Caco-2 (cell line): ENCODE data around the gene RAB6B. TPM values are rescaled to one million over a fixed set of nuclear protein-coding genes. Genes with fewer than 3 reads are reported as not detected.

Source experiments
- BruUV-seq: library from RNA; stranded (reverse); fragments of 400-500 nt; replicated peaks from 2 replicates; lab custom pipeline; 2021; lab: Mats Ljungman, UMichigan
- CTCF ChIA-PET: fragments of 300-600 bp; sonication (Branson Sonifier 250); formaldehyde crosslinking; loops from one replicate; lab custom pipeline; 2022; ENCODE audit warnings: antibody characterized with exemption; lab: Charles Lee
- POLR2A ChIA-PET: fragments of 300-600 bp; sonication (Branson Sonifier 250); formaldehyde crosslinking; loops from one replicate; lab custom pipeline; 2022; ENCODE audit warnings: antibody characterized with exemption; lab: Charles Lee
- DNase-seq, 2 experiments: peaks; one replicate each; pipeline versions ENCODE4 v3.0.0 to v3.0.0-alpha.2; 2020 to 2022
- H3K27me3 ChIP-seq: replicated peaks from 2 replicates; pipeline ENCODE4 v1.6.0; 2011; ENCODE audit warnings: low read length; ENCODE audit not compliant: control insufficient read depth, insufficient read depth
- H3K36me3 ChIP-seq: 2 replicates; pipeline ENCODE4 v1.5.1; 2011; ENCODE audit warnings: low read length; ENCODE audit not compliant: control insufficient read depth, insufficient read depth
- H3K4me1 ChIP-seq: fragments of 250-450 bp; sonication (Bioruptor Pico); 2 replicates; pipeline ENCODE4 v1.5.1; 2020; ENCODE audit warnings: mild to moderate bottlenecking
- H3K4me3 ChIP-seq: 2 replicates; pipeline ENCODE4 v1.5.1; 2011; ENCODE audit warnings: low read depth, mild to moderate bottlenecking, control low read depth, low read length
- H3K9me3 ChIP-seq: fragments of 250-450 bp; sonication (Bioruptor Pico); 2 replicates; pipeline ENCODE4 v1.5.1; 2020; ENCODE audit warnings: mild to moderate bottlenecking, moderate library complexity
- H3K27ac Mint-ChIP-seq: one replicate; pipeline ENCODE4 v1.8.0; 2022; ENCODE audit warnings: mixed read lengths; ENCODE audit not compliant: unreplicated experiment
- H3K27me3 Mint-ChIP-seq: one replicate; pipeline ENCODE4 v1.8.0; 2022; ENCODE audit warnings: mixed read lengths; ENCODE audit not compliant: insufficient read depth, unreplicated experiment
- H3K36me3 Mint-ChIP-seq: one replicate; pipeline ENCODE4 v1.8.0; 2022; ENCODE audit warnings: mild to moderate bottlenecking, mixed read lengths; ENCODE audit not compliant: insufficient read depth, unreplicated experiment
- H3K4me1 Mint-ChIP-seq: one replicate; pipeline ENCODE4 v1.8.0; 2022; ENCODE audit warnings: low read depth, mixed read lengths; ENCODE audit not compliant: unreplicated experiment
- H3K4me3 Mint-ChIP-seq: one replicate; pipeline ENCODE4 v1.8.0; 2022; ENCODE audit warnings: mild to moderate bottlenecking, moderate library complexity, mixed read lengths; ENCODE audit not compliant: unreplicated experiment
- H3K9me3 Mint-ChIP-seq: one replicate; pipeline ENCODE4 v1.8.0; 2022; ENCODE audit warnings: mixed read lengths; ENCODE audit not compliant: unreplicated experiment
- intact Hi-C: fragments of 100-400 bp; cut with micrococcal nuclease; formaldehyde crosslinking; loops from one replicate; pipeline ENCODE4 v1.10.0; 2022; ENCODE audit not compliant: unreplicated experiment
- total RNA-seq: library from RNA; stranded (reverse); gene quantifications from 2 replicates; pipeline ENCODE4 v1.2.3, GENCODE V29; 2022
- TF ChIP-seq, protein P1 (sequence below), 2 experiments: fragments of 200-600 bp in 1 of 2; IDR thresholded peaks; 1 replicate in 1 of 2; 2 replicates in 1 of 2; pipeline versions ENCODE4 v1.5.1 to v1.8.0; 2011 to 2022; ENCODE audit warnings: antibody characterized with exemption in 1 of 2, control low read depth in 1 of 2, inconsistent platforms in 1 of 2, low read depth in 1 of 2, low read length in 1 of 2, mild to moderate bottlenecking in 1 of 2, moderate library complexity in 1 of 2; ENCODE audit not compliant: insufficient read depth in 1 of 2, severe bottlenecking in 1 of 2, unreplicated experiment in 1 of 2

Gene RAB6B
- total RNA-seq, 1 experiment from 2014 or later: 3.2 TPM

- intact Hi-C loops: no loop called here
- Mint-ChIP-seq H3K36me3 (no peaks in the 10 kb centered on the region), H3K9me3 (no peaks in the 10 kb centered on the region), H3K27ac (no peak overlapping the region), H3K4me3 (no peak overlapping the region), H3K4me1 (no peaks in the 10 kb centered on the region), H3K27me3 (no peaks in the 10 kb centered on the region)
- no peaks in the 10 kb centered on the region for H3K4me1 ChIP-seq
- ChIA-PET POLR2A (no interaction called here), CTCF (no interaction called here)
- TF ChIP-seq, protein P1, sequence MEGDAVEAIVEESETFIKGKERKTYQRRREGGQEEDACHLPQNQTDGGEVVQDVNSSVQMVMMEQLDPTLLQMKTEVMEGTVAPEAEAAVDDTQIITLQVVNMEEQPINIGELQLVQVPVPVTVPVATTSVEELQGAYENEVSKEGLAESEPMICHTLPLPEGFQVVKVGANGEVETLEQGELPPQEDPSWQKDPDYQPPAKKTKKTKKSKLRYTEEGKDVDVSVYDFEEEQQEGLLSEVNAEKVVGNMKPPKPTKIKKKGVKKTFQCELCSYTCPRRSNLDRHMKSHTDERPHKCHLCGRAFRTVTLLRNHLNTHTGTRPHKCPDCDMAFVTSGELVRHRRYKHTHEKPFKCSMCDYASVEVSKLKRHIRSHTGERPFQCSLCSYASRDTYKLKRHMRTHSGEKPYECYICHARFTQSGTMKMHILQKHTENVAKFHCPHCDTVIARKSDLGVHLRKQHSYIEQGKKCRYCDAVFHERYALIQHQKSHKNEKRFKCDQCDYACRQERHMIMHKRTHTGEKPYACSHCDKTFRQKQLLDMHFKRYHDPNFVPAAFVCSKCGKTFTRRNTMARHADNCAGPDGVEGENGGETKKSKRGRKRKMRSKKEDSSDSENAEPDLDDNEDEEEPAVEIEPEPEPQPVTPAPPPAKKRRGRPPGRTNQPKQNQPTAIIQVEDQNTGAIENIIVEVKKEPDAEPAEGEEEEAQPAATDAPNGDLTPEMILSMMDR (IDR thresholded peaks at IDR 0.05; ENCODE audit: insufficient read depth in 1 of 2, low read depth in 1 of 2, low read length in 1 of 2, severe bottlenecking in 1 of 2, unreplicated experiment in 1 of 2): no peak
- no peaks in the 10 kb centered on the region for H3K9me3 ChIP-seq
- DNase-seq: peak in 1 of 2 experiments; percentile 14
- no TSS peak for BruUV-seq
- no peaks in the 10 kb centered on the region for H3K27me3 ChIP-seq
- no peak overlapping the region for H3K4me3 ChIP-seq
- H3K36me3 ChIP-seq: no peaks in the 10 kb centered on the region
Measured at GRCh38 chr3:133841196-133841595, 54.5 kb downstream of the RAB6B start.

DNA sequence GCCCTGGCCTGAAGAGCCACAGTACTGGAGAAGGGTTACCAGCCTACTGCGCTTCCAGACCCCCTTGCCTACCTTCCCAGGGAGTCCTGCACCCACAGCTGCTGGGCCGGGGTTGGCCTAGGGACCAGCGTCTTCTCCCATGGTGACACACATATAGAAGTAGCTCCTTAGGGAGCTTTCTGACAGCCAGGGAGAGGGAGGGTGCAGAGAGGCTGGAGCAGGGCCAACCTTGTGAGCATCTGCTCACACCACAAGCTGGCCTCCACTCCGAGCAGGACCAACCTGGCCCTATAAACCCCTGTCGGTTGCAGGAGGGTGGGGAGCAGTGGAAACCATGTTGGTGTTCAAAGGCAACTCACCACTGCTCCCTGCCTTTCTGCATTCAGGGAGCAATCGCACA, 54.9 kb downstream of the RAB6B start:
- no peaks in the 10 kb centered on the region for H3K36me3 Mint-ChIP-seq
- TF ChIP-seq, protein P1 (IDR thresholded peaks at IDR 0.05; ENCODE audit: insufficient read depth in 1 of 2, low read depth in 1 of 2, low read length in 1 of 2, severe bottlenecking in 1 of 2, unreplicated experiment in 1 of 2): no peak
- BruUV-seq: no TSS peak
- POLR2A ChIA-PET: no interaction called here
- intact Hi-C loops: no loop called here
- no peaks in the 10 kb centered on the region for H3K4me1 ChIP-seq
- no peaks in the 10 kb centered on the region for H3K27me3 ChIP-seq
- no peaks in the 10 kb centered on the region for H3K27me3 Mint-ChIP-seq
- H3K36me3 ChIP-seq: no peaks in the 10 kb centered on the region
- no peaks in the 10 kb centered on the region for H3K9me3 Mint-ChIP-seq
- peak in 1 of 2 experiments; percentile 17 for DNase-seq
- H3K27ac Mint-ChIP-seq: no peak overlapping the region
- H3K9me3 ChIP-seq: no peaks in the 10 kb centered on the region
- H3K4me1 Mint-ChIP-seq: no peaks in the 10 kb centered on the region
- H3K4me3 ChIP-seq: no peak overlapping the region
- CTCF ChIA-PET: no interaction called here
- H3K4me3 Mint-ChIP-seq: no peak overlapping the region

GRCh38 chr3:133840055-133840737, 55.5 kb downstream of the RAB6B start:
- intact Hi-C loops: no loop called here
- Mint-ChIP-seq H3K4me3 (no peak overlapping the region), H3K4me1 (no peaks in the 10 kb centered on the region), H3K27ac (no peak overlapping the region), H3K36me3 (no peaks in the 10 kb centered on the region), H3K27me3 (no peaks in the 10 kb centered on the region), H3K9me3 (no peaks in the 10 kb centered on the region)
- no peak overlapping the region for H3K4me3 ChIP-seq
- no TSS peak for BruUV-seq
- H3K9me3 ChIP-seq: no peaks in the 10 kb centered on the region
- TF ChIP-seq, protein P1 (IDR thresholded peaks at IDR 0.05; ENCODE audit: insufficient read depth in 1 of 2, low read depth in 1 of 2, low read length in 1 of 2, severe bottlenecking in 1 of 2, unreplicated experiment in 1 of 2): no peak
- H3K27me3 ChIP-seq: no peaks in the 10 kb centered on the region
- POLR2A ChIA-PET: no interaction called here
- no peaks in the 10 kb centered on the region for H3K4me1 ChIP-seq
- CTCF ChIA-PET: no interaction called here
- no peaks in the 10 kb centered on the region for H3K36me3 ChIP-seq
- peak in 1 of 2 experiments; percentile 9 for DNase-seq
